AG04450 (cell line): ENCODE measurements around the gene MTHFD1L. TPM values are rescaled to one million over a fixed set of nuclear protein-coding genes. Genes with fewer than 3 reads are reported as not detected.
A peak's percentile ranks its signal among the peaks of the same experiment; 100 is the strongest.
"Not testable (repeated sequence)": the region's sequence is repeated elsewhere in the genome, so short reads cannot be mapped to it uniquely, and the experiment has no call there.

Experiments
- CTCF ChIA-PET: fragments of 300-600, 350-600 bp; formaldehyde crosslinking; extraction: SDS; loops from one replicate; lab custom pipeline; 2022; ENCODE audit warnings: antibody characterized with exemption, inconsistent platforms; lab: Charles Lee
- POLR2A ChIA-PET: fragments of 350-600 bp; formaldehyde crosslinking; extraction: SDS; loops from one replicate; lab custom pipeline; 2021; ENCODE audit warnings: antibody characterized with exemption, inconsistent platforms; lab: Yijun Ruan, JAX
- DNase-seq: peaks from one replicate; pipeline ENCODE4 v3.0.0-alpha.2; 2011; ENCODE audit warnings: low read depth, low spot score
- H3K27ac ChIP-seq: one replicate; pipeline ENCODE4 v1.5.1; 2012; ENCODE audit warnings: low read depth, low read length, control low read depth
- H3K27me3 ChIP-seq: one replicate; pipeline ENCODE4 v1.6.0; 2012; ENCODE audit warnings: low read length; ENCODE audit not compliant: control insufficient read depth, insufficient read depth
- H3K4me3 ChIP-seq: 2 replicates; pipeline ENCODE4 v1.5.1; 2011; ENCODE audit warnings: mild to moderate bottlenecking, low read depth, low read length, control low read depth
- H3K9me3 ChIP-seq: 2 replicates; pipeline ENCODE4 v1.5.1; 2012; ENCODE audit warnings: low read length; ENCODE audit not compliant: control insufficient read depth, insufficient read depth
- CTCF ChIP-seq: IDR thresholded peaks from 2 replicates; pipeline ENCODE4 v1.5.1; 2011; ENCODE audit warnings: low read depth, low read length, control low read depth, inconsistent platforms
- polyA plus RNA-seq: library from polyadenylated mRNA; depleted of rRNA; stranded (reverse); fragments of >200 nt; gene quantifications from 2 replicates; pipeline ENCODE4 v1.2.3, GENCODE V29; 2011

The MTHFD1L gene
- polyA plus RNA-seq, 1 experiment: 69.1 TPM

DNA sequence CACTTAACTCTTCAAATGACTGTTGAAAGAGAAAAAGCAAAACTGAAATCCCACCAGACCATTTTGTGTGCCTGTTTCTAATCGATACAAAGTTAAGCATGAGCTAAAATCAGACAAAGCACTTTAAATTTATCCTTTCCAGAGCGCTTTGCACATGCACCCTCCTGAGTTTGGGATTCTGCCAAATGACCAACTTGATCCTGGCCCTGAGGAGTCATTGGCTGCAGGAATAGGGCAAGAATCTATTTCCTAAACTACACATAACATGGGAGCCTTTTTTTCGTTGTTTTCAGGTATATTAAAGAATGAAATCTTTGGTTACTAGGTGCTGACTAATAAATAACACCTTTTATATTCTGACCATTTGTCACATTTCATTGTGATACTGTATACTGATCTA lies 23.8 kb upstream of the MTHFD1L start:
- POLR2A ChIA-PET: no interaction called here
- no peak for TF ChIP-seq CTCF
- H3K4me3 ChIP-seq: no peak overlapping the region
- H3K9me3 ChIP-seq: no peaks in the 10 kb centered on the region
- H3K27ac ChIP-seq: no peak overlapping the region
- CTCF ChIA-PET: interaction anchor here (0.5 to 2.2 kb wide), 5 partner anchors 24 to 773 kb away, joined by 3 to 8 read pairs (median 5); partner anchors contain the start of gene ULBP3
- no peaks in the 10 kb centered on the region for H3K27me3 ChIP-seq
- no peak for DNase-seq

- CTCF ChIA-PET: interaction anchor here (0.9 kb wide), 1 partner anchor 764 kb away, joined by 5 read pairs; no protein-coding TSS in a partner anchor
- H3K9me3 ChIP-seq: no peaks in the 10 kb centered on the region
- no peak for TF ChIP-seq CTCF
- H3K27me3 ChIP-seq: no peaks in the 10 kb centered on the region
- DNase-seq: no peak
- no peak overlapping the region for H3K4me3 ChIP-seq
- POLR2A ChIA-PET: no interaction called here
- H3K27ac ChIP-seq: no peak overlapping the region
Measured at GRCh38 chr6:150844371-150844770, 21.1 kb upstream of the MTHFD1L start.

DNA sequence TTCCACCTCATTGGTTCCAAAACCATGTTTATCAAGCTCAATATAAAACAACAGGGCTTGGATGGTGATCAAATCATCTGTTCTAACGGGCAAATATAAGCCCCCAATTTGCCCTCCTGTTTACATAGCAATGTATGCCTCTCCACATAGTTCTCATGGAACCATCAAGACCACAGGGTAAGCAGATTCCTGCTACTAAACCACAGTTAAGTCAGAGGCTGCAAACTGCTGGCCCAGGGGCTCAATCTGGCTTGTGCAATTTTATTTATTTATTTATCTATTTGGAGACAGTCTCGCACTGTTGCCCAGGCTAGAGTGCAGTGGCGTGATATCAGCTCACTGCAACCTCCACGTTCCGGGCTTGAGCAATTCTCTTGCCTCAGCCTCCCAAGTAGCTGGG lies 18.9 kb upstream of the MTHFD1L start:
- TF ChIP-seq CTCF: no peak
- no peak overlapping the region for H3K4me3 ChIP-seq
- CTCF ChIA-PET: no interaction called here
- H3K9me3 ChIP-seq: no peaks in the 10 kb centered on the region
- POLR2A ChIA-PET: no interaction called here
- no peaks in the 10 kb centered on the region for H3K27me3 ChIP-seq
- no peak overlapping the region for H3K27ac ChIP-seq
- no peak for DNase-seq

DNA sequence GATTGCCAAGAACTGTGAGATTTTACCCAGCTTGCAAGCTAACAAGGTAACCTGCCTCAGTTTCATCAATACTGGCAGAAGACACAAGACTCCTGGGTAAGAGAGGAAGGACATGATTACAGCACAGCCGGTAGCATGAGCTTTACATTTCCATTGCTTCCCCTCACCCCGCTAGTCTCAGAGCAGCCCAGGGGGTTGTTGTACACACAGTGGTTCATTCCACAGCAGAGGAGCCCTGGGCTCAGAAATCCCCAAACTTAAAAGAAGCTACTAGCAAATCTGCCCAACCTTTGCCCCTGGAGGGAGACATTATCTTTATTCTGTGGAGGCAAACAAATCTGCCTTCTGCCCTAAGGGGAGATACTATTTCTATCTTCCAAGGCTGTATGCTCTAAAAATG lies 17.1 kb upstream of the MTHFD1L start:
- Histone ChIP-seq H3K27ac (no peak overlapping the region), H3K9me3 (no peaks in the 10 kb centered on the region), H3K4me3 (no peak overlapping the region), H3K27me3 (no peaks in the 10 kb centered on the region)
- POLR2A ChIA-PET: no interaction called here
- no peak for DNase-seq
- CTCF ChIA-PET: interaction anchor here (1.5 kb wide), 1 partner anchor 18 kb away, joined by 3 read pairs; no protein-coding TSS in a partner anchor
- no peak for TF ChIP-seq CTCF

DNA sequence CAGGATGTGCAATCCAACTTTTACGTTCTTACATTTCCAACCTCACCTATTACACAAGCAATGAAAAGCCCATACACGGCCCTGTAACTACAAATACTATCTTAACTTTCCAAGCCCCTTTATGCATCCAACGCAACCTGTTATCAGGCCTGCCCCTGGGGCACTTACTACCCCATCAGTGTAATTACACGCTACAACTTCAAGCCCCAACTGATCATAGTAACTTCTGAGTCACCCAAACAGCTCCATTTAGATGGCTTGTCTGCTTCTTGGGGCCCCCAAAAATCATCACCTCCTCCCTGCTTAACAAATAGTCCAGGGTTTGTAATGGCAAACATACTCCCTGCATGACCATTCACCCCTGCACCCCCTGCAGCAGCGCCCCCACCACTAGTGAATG lies 11.1 kb upstream of the MTHFD1L start:
- H3K9me3 ChIP-seq, H3K27me3 ChIP-seq, POLR2A ChIA-PET, H3K27ac ChIP-seq, DNase-seq: not testable (repeated sequence)
- CTCF ChIA-PET: interaction anchor here (1.3 kb wide), 1 partner anchor 37 kb away, joined by 6 read pairs; no protein-coding TSS in a partner anchor
- peak overlapping the region; percentile 22 for H3K4me3 ChIP-seq

GRCh38 chr6:150855171-150855570 lies 10.3 kb upstream of the MTHFD1L start:
- CTCF ChIA-PET: interaction anchor here (2.0 kb wide), 1 partner anchor 10 kb away, joined by 11 read pairs; the partner anchor contains the start of gene MTHFD1L
- POLR2A ChIA-PET, DNase-seq, H3K27ac ChIP-seq, H3K27me3 ChIP-seq, H3K9me3 ChIP-seq: not testable (repeated sequence)
- peak overlapping the region; percentile 7; the same call in 1 of the 2 replicates for H3K4me3 ChIP-seq
